NCI-H2196 (cell line): ENCODE data around the gene CDH16.

Source experiments
- DNase-seq: peaks from one replicate; lab custom pipeline; 2025; ENCODE audit not compliant: unreplicated experiment; lab: John Stamatoyannopoulos, UW

Gene CDH16

DNA sequence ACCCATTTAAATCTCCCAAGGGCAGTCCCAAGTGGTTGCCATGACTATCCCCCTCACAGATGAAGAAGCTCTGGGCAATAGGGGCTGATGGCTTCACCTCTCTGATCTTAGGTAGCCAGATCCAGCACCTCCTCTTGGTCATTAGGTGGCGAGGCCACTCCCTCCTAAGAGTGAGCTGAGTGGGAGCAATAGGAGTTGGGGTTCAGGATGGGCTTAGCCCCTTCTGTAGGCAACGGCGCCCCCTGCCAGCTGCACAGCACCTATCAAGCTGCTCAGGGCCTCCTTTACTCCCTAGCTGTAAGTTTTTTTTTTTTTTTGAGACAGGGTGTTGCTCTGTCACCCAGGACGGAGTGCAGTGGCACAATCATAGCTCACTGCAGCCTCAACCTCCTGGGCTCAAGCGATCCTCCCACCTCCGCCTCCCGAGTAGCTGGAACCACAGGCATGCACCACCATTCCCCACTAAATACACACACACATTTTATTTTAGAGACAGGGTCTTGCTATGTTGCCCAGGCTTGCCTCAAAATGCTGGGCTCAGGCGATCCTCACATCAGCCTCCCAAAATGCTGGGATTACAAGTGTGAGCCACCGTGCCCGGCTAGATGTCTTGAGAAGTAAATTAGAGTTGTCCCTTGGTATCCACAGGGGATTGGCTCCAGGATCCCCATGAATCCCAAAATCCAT, 10.2 kb upstream of the CDH16 start:
- no peak for DNase-seq

- peak; percentile 35 for DNase-seq
These were observed 9.4 kb upstream of the CDH16 start for GRCh38 chr16:66927918-66928649.

GRCh38 chr16:66926961-66927436, 8.3 kb upstream of the CDH16 start:
- DNase-seq, result peak; percentile 54

GRCh38 chr16:66926171-66926947, 7.7 kb upstream of the CDH16 start:
- DNase-seq, result no peak

DNA sequence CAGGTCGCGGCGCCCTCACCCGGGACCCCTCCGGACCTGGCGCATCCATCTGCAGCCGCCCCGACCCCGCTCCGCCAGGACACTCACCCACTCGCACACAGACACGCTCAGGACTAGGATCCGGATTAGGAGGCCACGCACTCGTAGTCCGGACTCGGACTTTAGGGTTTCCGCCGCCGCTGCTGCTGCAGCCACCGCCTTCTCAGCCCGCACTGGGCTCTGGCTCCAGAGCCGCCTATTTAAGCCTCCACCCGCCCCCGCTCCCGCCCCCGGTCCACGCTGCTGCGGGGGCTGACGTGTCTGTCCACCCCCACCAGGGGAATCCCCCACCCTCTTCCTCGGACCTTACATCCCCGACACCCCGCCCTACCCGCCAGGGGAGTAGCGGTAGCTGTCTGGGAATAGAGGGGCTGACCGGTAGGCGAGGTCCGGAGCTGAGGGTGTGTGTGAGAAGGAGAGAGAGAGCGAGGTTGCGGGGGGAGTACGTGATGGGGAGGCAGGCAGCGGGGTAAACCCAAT, 6.7 kb upstream of the CDH16 start, which contains the start of gene RRAD:
Gene RRAD, minus strand, starts transcription at position 214 of the 519 bp plus-strand sequence. CDS start 356 bp downstream, outside the sequence.
- DNase-seq, result no peak

- no peak for DNase-seq
These were observed 6.0 kb upstream of the CDH16 start for GRCh38 chr16:66924527-66925321.

GRCh38 chr16:66923866-66924265, 5.2 kb upstream of the CDH16 start:
- DNase-seq, result peak; percentile 48

DNA sequence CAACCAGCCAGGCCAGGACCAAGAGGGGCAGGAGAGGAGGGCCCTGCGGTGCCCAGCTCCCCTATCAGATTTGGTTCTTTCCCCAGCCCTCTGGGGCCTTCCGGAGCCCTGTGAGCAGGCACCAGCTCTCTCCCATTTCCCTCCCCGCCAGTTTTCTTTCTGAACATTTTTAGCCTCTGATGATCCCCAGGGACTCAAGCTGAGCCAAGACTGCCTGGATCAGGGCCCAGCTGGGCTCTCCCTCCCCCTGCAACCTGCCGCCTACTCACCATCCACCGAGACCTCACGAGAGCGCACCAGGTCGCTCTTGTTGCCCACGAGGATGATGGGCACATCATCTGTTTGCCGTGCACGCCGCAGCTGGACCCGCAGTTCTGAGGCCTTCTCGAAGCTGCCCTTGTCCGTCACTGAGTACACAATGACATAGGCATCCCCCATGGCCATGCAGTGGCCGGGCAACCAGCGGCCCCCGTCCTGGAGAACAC, 4.6 kb upstream of the CDH16 start:
- DNase-seq, result peak; percentile 45

DNA sequence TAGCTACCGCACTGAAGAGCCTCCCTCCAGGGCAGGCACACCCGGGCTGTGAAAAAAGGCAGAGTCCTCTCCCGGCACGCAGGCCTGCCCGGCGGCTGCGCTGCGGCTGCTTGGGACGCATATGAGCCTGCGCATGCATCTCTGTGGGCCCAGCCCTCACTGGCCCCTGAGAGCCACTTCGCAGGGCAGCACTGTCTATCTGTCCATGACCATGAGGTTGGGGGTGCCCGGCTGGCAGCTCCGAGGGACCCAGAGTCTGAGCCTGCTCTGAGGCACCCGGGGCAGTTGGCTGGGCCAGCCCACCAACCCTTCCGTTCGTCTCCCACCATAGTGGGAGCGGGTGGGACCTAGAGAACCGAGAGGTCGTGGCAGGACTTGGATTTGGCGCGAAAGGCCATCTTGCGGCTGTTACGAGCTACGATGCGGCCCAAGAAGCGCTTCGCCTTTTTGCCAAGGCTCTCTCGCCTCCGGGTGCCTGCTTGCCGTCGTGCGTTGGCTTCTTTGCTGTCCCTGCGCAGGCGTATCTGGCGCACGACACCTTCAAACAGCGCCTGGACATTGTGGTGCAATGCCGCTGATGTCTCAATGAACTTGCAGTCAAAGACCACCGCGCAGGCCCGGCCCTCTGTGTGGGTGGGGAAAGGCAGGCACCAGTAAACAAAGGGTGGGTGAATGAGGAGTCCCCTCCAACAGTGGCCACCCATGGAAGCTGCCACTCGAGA, 3.2 kb upstream of the CDH16 start:
- no peak for DNase-seq

GRCh38 chr16:66920924-66921680, 2.4 kb upstream of the CDH16 start:
- no peak for DNase-seq

- DNase-seq, result no peak
These were observed 1.6 kb upstream of the CDH16 start for GRCh38 chr16:66920299-66920590.

- DNase-seq, result no peak
These were observed 1.0 kb upstream of the CDH16 start for GRCh38 chr16:66919569-66920298.

DNA sequence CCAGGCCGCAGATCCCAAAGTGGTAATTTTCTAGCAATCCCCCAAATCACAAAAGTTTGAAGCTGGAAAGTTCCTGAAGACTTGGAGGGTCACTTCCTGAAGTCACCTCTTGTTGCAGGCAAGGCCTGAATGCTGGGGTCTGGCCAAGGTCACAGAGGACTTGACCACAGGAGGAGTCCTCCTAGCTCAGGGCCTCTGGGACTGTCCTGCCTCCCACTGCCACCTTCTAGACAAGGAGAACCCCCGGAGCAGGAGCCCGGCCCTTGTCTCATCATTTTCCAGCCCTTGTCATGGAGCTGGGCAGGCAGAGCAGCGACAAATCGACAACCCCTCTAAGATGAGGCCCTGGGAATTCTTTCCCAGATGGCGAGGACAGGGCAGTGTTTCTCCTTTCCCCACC, 330 bp downstream of the CDH16 start:
- DNase-seq, result no peak

DNA sequence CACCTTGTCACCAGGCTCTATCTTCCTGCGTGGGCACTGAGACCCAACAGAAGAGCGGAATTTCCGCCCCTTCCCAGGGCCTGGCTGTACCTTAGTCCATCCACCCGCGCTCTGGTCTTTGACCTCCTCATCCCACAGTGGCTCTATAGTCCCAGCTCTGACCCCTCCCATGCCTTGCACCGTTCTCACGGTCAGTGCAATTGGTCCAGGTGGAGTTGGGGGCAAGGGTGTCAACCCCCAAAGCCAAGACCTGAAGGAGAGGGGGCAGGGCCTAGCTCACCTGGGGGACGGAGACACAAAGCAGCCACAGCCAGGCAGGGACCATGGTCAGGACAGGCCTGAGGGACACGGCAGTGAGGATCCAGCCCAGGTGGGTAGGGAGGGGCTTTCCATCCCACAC, 944 bp downstream of the CDH16 start:
- no peak for DNase-seq

DNA sequence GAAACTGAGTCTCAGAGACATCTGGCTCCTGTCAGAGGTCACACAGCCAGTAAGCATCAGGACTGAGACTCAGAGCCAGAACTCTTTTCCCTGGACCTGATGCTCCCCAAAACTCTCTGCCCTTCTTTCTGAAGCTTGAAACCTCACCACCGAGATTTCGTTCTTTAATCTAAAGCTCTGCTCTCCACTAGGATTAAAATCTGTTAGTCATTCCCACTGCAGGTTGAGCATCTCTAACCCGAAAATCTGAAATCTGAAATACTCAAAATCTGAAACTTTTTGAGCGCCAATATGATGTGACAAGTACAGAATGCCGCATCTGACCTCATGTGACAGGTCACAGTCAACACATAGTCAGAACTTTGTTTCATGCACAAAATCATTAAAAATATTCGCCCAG, 2.2 kb downstream of the CDH16 start:
- no peak for DNase-seq

- no peak for DNase-seq
These were observed 3.6 kb downstream of the CDH16 start for GRCh38 chr16:66915041-66915440.

DNA sequence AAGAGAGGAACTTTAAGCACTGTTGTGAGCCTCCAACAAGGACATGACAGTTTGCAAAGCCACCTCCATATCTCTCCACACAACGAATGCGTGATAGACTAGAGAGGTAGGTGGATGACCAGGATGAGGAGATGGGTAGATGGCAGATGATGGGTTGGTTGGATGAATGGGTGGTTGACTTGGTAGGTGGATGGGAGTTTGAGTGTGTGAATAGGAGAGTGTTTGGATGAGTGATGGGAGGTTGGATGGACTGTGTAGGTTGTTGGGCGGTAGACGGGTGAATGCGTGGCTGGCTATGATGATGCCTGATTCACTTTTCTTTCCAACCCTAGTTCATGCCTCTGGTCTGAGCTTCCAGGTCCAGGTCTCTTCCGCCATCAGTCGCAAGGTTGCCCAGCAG, 4.1 kb downstream of the CDH16 start:
- DNase-seq, result no peak

DNA sequence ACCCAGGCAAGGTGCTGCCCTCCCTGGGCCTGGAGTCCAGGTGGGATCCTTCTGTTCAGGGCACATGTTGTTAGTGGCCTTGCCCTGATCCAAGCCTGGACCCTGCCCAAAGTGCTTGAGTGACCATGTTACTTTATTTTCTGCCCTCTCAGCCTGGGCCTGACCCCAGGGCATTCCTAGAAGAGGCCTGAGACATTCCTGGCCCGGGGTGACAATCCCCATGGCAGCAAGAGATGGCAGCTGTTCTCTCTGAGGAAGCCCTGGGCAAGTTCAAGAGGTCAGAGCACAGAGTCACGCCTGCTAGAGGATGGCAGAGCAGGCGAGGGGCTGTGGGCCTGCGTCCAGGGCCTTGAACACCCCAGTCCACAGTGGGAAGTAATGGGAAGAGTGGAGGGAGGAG, 5.0 kb downstream of the CDH16 start:
- no peak for DNase-seq

GRCh38 chr16:66913081-66913480, 5.6 kb downstream of the CDH16 start:
- DNase-seq, result no peak
